ENCODE results near the gene OGFOD2.

OGFOD2 gene

GRCh38 chr12:122977655-122978392, 2.8 kb downstream of the OGFOD2 start:
- no peak for DNase-seq (ENCODE audit: low read depth)

GRCh38 chr12:122978507-122978955, 3.5 kb downstream of the OGFOD2 start:
- no peak for DNase-seq (ENCODE audit: low read depth)

GRCh38 chr12:122979001-122979907, 4.2 kb downstream of the OGFOD2 start:
- DNase-seq (ENCODE audit: low read depth) = no peak

- no peak for DNase-seq (ENCODE audit: low read depth)
Measured at GRCh38 chr12:122979908-122980182, 4.8 kb downstream of the OGFOD2 start.

GRCh38 chr12:122980183-122981035, 5.4 kb downstream of the OGFOD2 start, which contains the start of gene ARL6IP4:
Gene ARL6IP4 (plus strand): TSS chr12:122980681. CDS start chr12:122981140, 459 bp downstream.
- no peak for DNase-seq (ENCODE audit: low read depth)

- DNase-seq (ENCODE audit: low read depth) = no peak
Measured at GRCh38 chr12:122981036-122981471, 6.0 kb downstream of the OGFOD2 start.

GRCh38 chr12:122981587-122982476, 6.8 kb downstream of the OGFOD2 start:
- no peak for DNase-seq (ENCODE audit: low read depth)

- DNase-seq (ENCODE audit: low read depth) = no peak
Measured at GRCh38 chr12:122982477-122982815, 7.4 kb downstream of the OGFOD2 start.

- no peak for DNase-seq (ENCODE audit: low read depth)
Measured at GRCh38 chr12:122982963-122983788, 8.1 kb downstream of the OGFOD2 start.

- no peak for DNase-seq (ENCODE audit: low read depth)
Measured at GRCh38 chr12:122983789-122984515, 8.9 kb downstream of the OGFOD2 start.

GRCh38 chr12:122984612-122985337, 9.7 kb downstream of the OGFOD2 start:
- no peak for DNase-seq (ENCODE audit: low read depth)

- no peak for DNase-seq (ENCODE audit: low read depth)
Measured at GRCh38 chr12:122985338-122986257, 10.6 kb downstream of the OGFOD2 start.

- DNase-seq (ENCODE audit: low read depth) = no peak
Measured at GRCh38 chr12:122986258-122986871, 11.3 kb downstream of the OGFOD2 start.

GRCh38 chr12:122987086-122987951, 12.3 kb downstream of the OGFOD2 start:
- no peak for DNase-seq (ENCODE audit: low read depth)

GRCh38 chr12:122988036-122988435, 13.0 kb downstream of the OGFOD2 start:
- no peak for DNase-seq (ENCODE audit: low read depth)

- DNase-seq (ENCODE audit: low read depth) = no peak
Measured at GRCh38 chr12:122988612-122989212, 13.7 kb downstream of the OGFOD2 start.
